GM12874 (cell line): ENCODE data around the gene GSE1.

Experiments
- TF ChIP-seq, protein P1 (sequence below): IDR thresholded peaks from 2 replicates; pipeline ENCODE4 v1.5.1; 2011; ENCODE audit warnings: low read depth, mild to moderate bottlenecking, control low read depth, low read length, moderate library complexity; ENCODE audit not compliant: insufficient read depth

GSE1 gene

GRCh38 chr16:85667841-85668413 lies 54.8 kb downstream of the GSE1 start:
- TF ChIP-seq, protein P1, sequence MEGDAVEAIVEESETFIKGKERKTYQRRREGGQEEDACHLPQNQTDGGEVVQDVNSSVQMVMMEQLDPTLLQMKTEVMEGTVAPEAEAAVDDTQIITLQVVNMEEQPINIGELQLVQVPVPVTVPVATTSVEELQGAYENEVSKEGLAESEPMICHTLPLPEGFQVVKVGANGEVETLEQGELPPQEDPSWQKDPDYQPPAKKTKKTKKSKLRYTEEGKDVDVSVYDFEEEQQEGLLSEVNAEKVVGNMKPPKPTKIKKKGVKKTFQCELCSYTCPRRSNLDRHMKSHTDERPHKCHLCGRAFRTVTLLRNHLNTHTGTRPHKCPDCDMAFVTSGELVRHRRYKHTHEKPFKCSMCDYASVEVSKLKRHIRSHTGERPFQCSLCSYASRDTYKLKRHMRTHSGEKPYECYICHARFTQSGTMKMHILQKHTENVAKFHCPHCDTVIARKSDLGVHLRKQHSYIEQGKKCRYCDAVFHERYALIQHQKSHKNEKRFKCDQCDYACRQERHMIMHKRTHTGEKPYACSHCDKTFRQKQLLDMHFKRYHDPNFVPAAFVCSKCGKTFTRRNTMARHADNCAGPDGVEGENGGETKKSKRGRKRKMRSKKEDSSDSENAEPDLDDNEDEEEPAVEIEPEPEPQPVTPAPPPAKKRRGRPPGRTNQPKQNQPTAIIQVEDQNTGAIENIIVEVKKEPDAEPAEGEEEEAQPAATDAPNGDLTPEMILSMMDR: no peak

GRCh38 chr16:85668676-85669424 lies 55.7 kb downstream of the GSE1 start:
- TF ChIP-seq, protein P1: no peak

DNA sequence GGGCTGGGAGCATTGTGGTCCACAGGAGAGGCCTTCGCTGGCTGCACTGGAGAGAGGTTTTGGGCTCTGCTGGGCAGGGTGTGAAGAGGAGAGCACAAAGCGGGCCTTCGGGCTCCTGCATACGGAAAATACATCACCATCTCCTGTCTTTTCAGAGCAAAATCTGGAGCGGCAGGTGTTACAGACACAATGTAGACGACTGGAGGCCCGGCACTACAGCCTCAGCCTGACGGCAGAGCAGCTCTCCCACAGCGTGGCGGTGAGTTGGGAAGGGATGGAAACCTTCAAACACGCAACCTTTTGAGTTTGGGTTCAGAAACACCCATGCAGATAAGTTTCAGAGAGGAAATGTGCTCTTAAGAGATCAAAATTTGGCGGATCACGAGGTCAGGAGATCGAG lies 57.7 kb downstream of the GSE1 start:
- TF ChIP-seq, protein P1: no peak

GRCh38 chr16:85673529-85674417 lies 60.7 kb downstream of the GSE1 start:
- TF ChIP-seq, protein P1: no peak

- TF ChIP-seq, protein P1: no peak
Measured at GRCh38 chr16:85674418-85674755, 61.3 kb downstream of the GSE1 start.

DNA sequence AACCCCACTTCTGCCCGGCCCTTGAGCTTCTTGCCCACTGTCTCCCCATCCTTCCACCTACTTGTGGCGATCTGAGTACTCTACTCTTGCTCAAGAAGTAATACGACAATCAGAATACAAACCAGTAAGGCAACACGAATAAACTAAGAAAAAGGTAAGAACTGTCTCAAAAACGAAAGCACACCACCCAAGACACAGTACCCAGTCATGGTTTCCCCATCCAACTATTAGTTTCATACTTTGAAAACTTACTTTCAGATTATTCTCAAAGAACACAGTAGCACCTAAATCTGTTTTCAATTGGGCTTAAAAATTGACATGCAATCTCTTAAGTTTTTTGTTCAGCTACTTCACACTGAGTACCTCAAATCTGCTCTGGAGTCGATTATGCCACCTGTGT lies 61.7 kb downstream of the GSE1 start:
- TF ChIP-seq, protein P1: no peak

- TF ChIP-seq, protein P1: no peak
Measured at GRCh38 chr16:85675251-85675874, 62.2 kb downstream of the GSE1 start.
